NCI-H446 treated with DMSO at 0.1 percent for 48 hours (cell line): ENCODE results near the gene PIK3R5.

Experiments used
- DNase-seq: peaks from one replicate; lab custom pipeline; 2025; lab: John Stamatoyannopoulos, UW

Gene PIK3R5

GRCh38 chr17:8922928-8923327 lies 42.6 kb downstream of the PIK3R5 start:
- DNase-seq: no peak

- DNase-seq: no peak
These were observed 43.1 kb downstream of the PIK3R5 start for GRCh38 chr17:8922451-8922850.

GRCh38 chr17:8921147-8921546 lies 44.4 kb downstream of the PIK3R5 start:
- DNase-seq: no peak

- no peak for DNase-seq
These were observed 46.6 kb downstream of the PIK3R5 start for GRCh38 chr17:8918807-8919465.

GRCh38 chr17:8916466-8916865 lies 49.0 kb downstream of the PIK3R5 start:
- DNase-seq: no peak

GRCh38 chr17:8914554-8914953 lies 51.0 kb downstream of the PIK3R5 start:
- no peak for DNase-seq

- no peak for DNase-seq
These were observed 51.6 kb downstream of the PIK3R5 start for GRCh38 chr17:8913879-8914278.

- no peak for DNase-seq
These were observed 52.4 kb downstream of the PIK3R5 start for GRCh38 chr17:8913091-8913490.

GRCh38 chr17:8912084-8912981 lies 53.2 kb downstream of the PIK3R5 start:
- DNase-seq: no peak

- DNase-seq: no peak
These were observed 54.4 kb downstream of the PIK3R5 start for GRCh38 chr17:8910969-8911604.

- no peak for DNase-seq
These were observed 55.8 kb downstream of the PIK3R5 start for GRCh38 chr17:8909586-8910270.

GRCh38 chr17:8905331-8905730 lies 60.2 kb downstream of the PIK3R5 start:
- no peak for DNase-seq

GRCh38 chr17:8904686-8905085 lies 60.8 kb downstream of the PIK3R5 start:
- no peak for DNase-seq

- no peak for DNase-seq
These were observed 61.3 kb downstream of the PIK3R5 start for GRCh38 chr17:8904201-8904600.

GRCh38 chr17:8900626-8901585 lies 64.6 kb downstream of the PIK3R5 start:
- no peak for DNase-seq

GRCh38 chr17:8900207-8900606 lies 65.3 kb downstream of the PIK3R5 start:
- DNase-seq: no peak

GRCh38 chr17:8898636-8899035 lies 66.9 kb downstream of the PIK3R5 start:
- no peak for DNase-seq

GRCh38 chr17:8898126-8898525 lies 67.4 kb downstream of the PIK3R5 start:
- no peak for DNase-seq

- DNase-seq: no peak
These were observed 68.6 kb downstream of the PIK3R5 start for GRCh38 chr17:8896641-8897635.

GRCh38 chr17:8896087-8896486 lies 69.4 kb downstream of the PIK3R5 start:
- DNase-seq: no peak
